ENCODE results near the gene RPL4. TPM values are rescaled to one million over a fixed set of nuclear protein-coding genes. Genes with fewer than 3 reads are reported as not detected.

Gene RPL4
- total and polyA plus RNA-seq, 2 of the 8 experiments (the other 6 are each of a cell fraction or from before 2014, with no cell fraction given), result 3,950 to 3,973 TPM

GRCh38 chr15:66482539-66482938 lies 22.1 kb downstream of the RPL4 start:
- Histone ChIP-seq H3K14ac (ENCODE audit: insufficient read length) (no peak overlapping the region), H3K18ac (ENCODE audit: extremely low read depth, low read length) (no peak overlapping the region), H3K4me2 (ENCODE audit: insufficient read depth in 1 of 2, low read depth in 2 of 2, low read length in 2 of 2) (no peak overlapping the region), H2BK5ac (ENCODE audit: low read depth, low read length) (no peak overlapping the region), H2BK12ac (ENCODE audit: low read depth, low read length) (peak overlapping the region; percentile 27; the same call in 1 of the 2 replicates), H2AK5ac (ENCODE audit: low read depth, low read length) (no peak overlapping the region), H3K27ac (ENCODE audit: low read depth, low read length) (no peak overlapping the region), H3K4me3 (ENCODE audit: extremely low read depth in 1 of 4, insufficient read depth in 2 of 4, low read depth in 3 of 4, low read length in 4 of 4) (no peak overlapping the region), H2BK15ac (ENCODE audit: low read length) (no peak overlapping the region), H4K8ac (ENCODE audit: extremely low read depth, insufficient read depth, low read length) (no peak overlapping the region; the same call in 1 of the 2 replicates), H3K27me3 (replicated peaks in 1 of 4; ENCODE audit: control insufficient read depth in 3 of 4, extremely low read depth in 1 of 4, insufficient read depth in 3 of 4, low read length in 3 of 4) (no peaks in the 10 kb centered on the region), H3K23me2 (ENCODE audit: low read depth, low read length) (no peaks in the 10 kb centered on the region), H3K9ac (replicated peaks in 1 of 4; ENCODE audit: extremely low read depth in 1 of 4, low read depth in 3 of 4, low read length in 3 of 4) (no peak overlapping the region; a peak in 1 of 7 replicates), H3K79me2 (ENCODE audit: control insufficient read depth in 1 of 2, insufficient read depth in 2 of 2, low read length in 2 of 2) (peaks cover 0 to 3% of the 10 kb centered on the region in 2 experiments; a peak in 1 of 4 replicates), H4K91ac (replicated peaks; ENCODE audit: insufficient read length, low read length) (no peak overlapping the region), H3K79me1 (ENCODE audit: low read depth, low read length) (peaks cover 5% of the 10 kb centered on the region; the same call in 1 of the 2 replicates), H2BK20ac (ENCODE audit: low read length) (no peak overlapping the region), H3K23ac (ENCODE audit: insufficient read length) (no peak overlapping the region), H4K5ac (ENCODE audit: insufficient read length, low read depth, low read length) (no peak overlapping the region), H3K9me3 (ENCODE audit: insufficient read depth in 2 of 2, low read depth in 1 of 2, low read length in 1 of 2) (no peaks in the 10 kb centered on the region), H3K36me3 (ENCODE audit: control insufficient read depth in 2 of 4, insufficient read depth in 4 of 4, low read length in 3 of 4) (peaks cover 1 to 24% (median 13%) of the 10 kb centered on the region in 4 experiments; a peak in 6 of 8 replicates), H2BK120ac (replicated peaks; ENCODE audit: low read depth, low read length) (no peak overlapping the region), H3K4ac (replicated peaks; ENCODE audit: insufficient read length, low read depth, low read length) (no peak overlapping the region), H2AFZ (ENCODE audit: low read length) (no peak overlapping the region), H3K56ac (replicated peaks; ENCODE audit: insufficient read length, low read depth, low read length) (no peak overlapping the region), H3K4me1 (replicated peaks in 1 of 4; ENCODE audit: control insufficient read depth in 3 of 4, insufficient read depth in 4 of 4, low read length in 3 of 4) (0 out of 7 replicates have a peak, but pooled peaks cover 0 to 2% (median 0%) of the 10 kb centered on the region in 4 experiments), H4K20me1 (replicated peaks in 1 of 2; ENCODE audit: control insufficient read depth in 1 of 2, insufficient read depth in 2 of 2, low read length in 2 of 2) (peaks cover 0 to 6% of the 10 kb centered on the region in 2 experiments)
- 96% methylated on average over 9 of the region's 9 CpGs; no CpG with 5 or more reads in 1 of the 2 experiments for WGBS, 2 experiments (ENCODE audit: extremely low coverage in 1 of 2, insufficient coverage in 1 of 2, insufficient read length in 1 of 2, insufficient replicate concordance in 2 of 2, low coverage in 1 of 2, low lambda C conversion rate in 2 of 2, missing lambda C conversion rate in 1 of 2)
- TF ChIP-seq RNF2 (IDR thresholded peaks at IDR 0.05; ENCODE audit: borderline replicate concordance, low read depth, low read length, missing control alignments, poor library complexity, severe bottlenecking) (no peak), SP1 (IDR thresholded peaks at IDR 0.05; ENCODE audit: low read depth, low read length) (no peak), TAF7 (optimal IDR thresholded peaks at IDR 0.05; ENCODE audit: borderline replicate concordance, low read depth, low read length) (no peak), SP4 (IDR thresholded peaks at IDR 0.05; ENCODE audit: low read length) (no peak), ZNF274 (IDR thresholded peaks at IDR 0.05; ENCODE audit: borderline replicate concordance, extremely low read depth, low read length) (no peak), MAFK (IDR thresholded peaks at IDR 0.05; ENCODE audit: low read depth, low read length) (no peak), KDM1A (IDR thresholded peaks at IDR 0.05; ENCODE audit: borderline replicate concordance, low read length) (no peak)
- TF ChIP-seq, protein P1, sequence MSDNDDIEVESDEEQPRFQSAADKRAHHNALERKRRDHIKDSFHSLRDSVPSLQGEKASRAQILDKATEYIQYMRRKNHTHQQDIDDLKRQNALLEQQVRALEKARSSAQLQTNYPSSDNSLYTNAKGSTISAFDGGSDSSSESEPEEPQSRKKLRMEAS (IDR thresholded peaks at IDR 0.05), result no peak
- CTCF ChIA-PET (ENCODE audit: partially characterized antibody), result interaction anchor here (1.2 to 1.5 kb wide), 2 partner anchors 15 to 16 kb away, joined by 3 to 7 read pairs; partner anchors contain the start of gene SNAPC5
- POLR2A ChIA-PET (ENCODE audit: partially characterized antibody), result interaction anchor here (2.9 kb wide), 1 partner anchor 15 kb away, joined by 14 read pairs; the partner anchor contains the start of gene SNAPC5
- FAIRE-seq (no peak), DNase-seq (ENCODE audit: low read depth in 1 of 2, low spot score in 2 of 2) (no peak)
